ENCODE measurements around the gene LYST.
"Not testable (repeated sequence)": the region's sequence is repeated elsewhere in the genome, so short reads cannot be mapped to it uniquely, and the experiment has no call there.

The LYST gene

GRCh38 chr1:235857756-235858155, 8.9 kb downstream of the LYST start:
- DNase-seq (ENCODE audit: low spot score): no peak

GRCh38 chr1:235855811-235856429, 10.8 kb downstream of the LYST start:
- no peak for DNase-seq (ENCODE audit: low spot score)

- no peak for DNase-seq (ENCODE audit: low spot score)
Observed at GRCh38 chr1:235854347-235854746, 12.4 kb downstream of the LYST start.

- no peak for DNase-seq (ENCODE audit: low spot score)
Observed at GRCh38 chr1:235853653-235854052, 13.1 kb downstream of the LYST start.

- DNase-seq (ENCODE audit: low spot score): no peak
Observed at GRCh38 chr1:235852887-235853286, 13.8 kb downstream of the LYST start.

- DNase-seq (ENCODE audit: low spot score): no peak
Observed at GRCh38 chr1:235851939-235852338, 14.8 kb downstream of the LYST start.

- not testable (repeated sequence) for DNase-seq (ENCODE audit: low spot score)
Observed at GRCh38 chr1:235848251-235848650, 18.5 kb downstream of the LYST start.

- not testable (repeated sequence) for DNase-seq (ENCODE audit: low spot score)
Observed at GRCh38 chr1:235845656-235846107, 21.0 kb downstream of the LYST start.

- no peak for DNase-seq (ENCODE audit: low spot score)
Observed at GRCh38 chr1:235844776-235845175, 21.9 kb downstream of the LYST start.

- DNase-seq (ENCODE audit: low spot score): peak; percentile 58
Observed at GRCh38 chr1:235843461-235843961, 23.2 kb downstream of the LYST start.

- no peak for DNase-seq (ENCODE audit: low spot score)
Observed at GRCh38 chr1:235841938-235842545, 24.7 kb downstream of the LYST start.

- DNase-seq (ENCODE audit: low spot score): no peak
Observed at GRCh38 chr1:235838021-235838420, 28.7 kb downstream of the LYST start.

- DNase-seq (ENCODE audit: low spot score): no peak
Observed at GRCh38 chr1:235835226-235835625, 31.5 kb downstream of the LYST start.

GRCh38 chr1:235834620-235835019, 32.1 kb downstream of the LYST start:
- no peak for DNase-seq (ENCODE audit: low spot score)

GRCh38 chr1:235832011-235832410, 34.7 kb downstream of the LYST start:
- no peak for DNase-seq (ENCODE audit: low spot score)

- peak; percentile 72 for DNase-seq (ENCODE audit: low spot score)
Observed at GRCh38 chr1:235831148-235831547, 35.6 kb downstream of the LYST start.

- no peak for DNase-seq (ENCODE audit: low spot score)
Observed at GRCh38 chr1:235826102-235826854, 40.4 kb downstream of the LYST start.

- DNase-seq (ENCODE audit: low spot score): no peak
Observed at GRCh38 chr1:235825229-235825628, 41.5 kb downstream of the LYST start.

- no peak for DNase-seq (ENCODE audit: low spot score)
Observed at GRCh38 chr1:235823684-235824083, 43.0 kb downstream of the LYST start.

- no peak for DNase-seq (ENCODE audit: low spot score)
Observed at GRCh38 chr1:235822685-235823084, 44.0 kb downstream of the LYST start.

- DNase-seq (ENCODE audit: low spot score): no peak
Observed at GRCh38 chr1:235821361-235821981, 45.2 kb downstream of the LYST start.

GRCh38 chr1:235820061-235820460, 46.6 kb downstream of the LYST start:
- no peak for DNase-seq (ENCODE audit: low spot score)
